C4-2B (cell line): Measurements from ENCODE around the gene CFAP251.

Source experiments
- ZFX ChIP-seq: fragments of 450-650 bp; IDR thresholded peaks from 2 replicates; pipeline ENCODE4 v1.6.1; 2017
- TF ChIP-seq, protein P1 (sequence below): fragments of 450-650 bp; conservative IDR thresholded peaks from 2 replicates; pipeline ENCODE4 v1.5.1; 2017; ENCODE audit warnings: mild to moderate bottlenecking

DNA sequence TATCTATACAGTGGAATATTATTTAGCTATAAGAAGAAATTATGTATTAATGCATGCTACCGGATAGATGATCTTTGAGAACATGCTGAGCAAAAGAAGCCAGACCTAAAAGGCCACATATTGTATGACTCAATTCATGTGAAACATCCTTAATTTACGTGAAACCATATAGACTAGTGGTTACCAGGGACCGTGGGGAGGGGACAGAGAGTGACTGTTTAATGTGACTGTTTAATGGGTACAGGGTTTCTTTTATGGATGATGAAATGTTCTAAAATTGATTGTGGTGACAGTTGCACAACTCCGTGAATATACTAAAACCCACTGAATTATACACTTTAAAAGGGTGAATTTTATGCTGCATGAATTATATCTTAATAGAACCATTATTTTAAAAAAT lies 94.7 kb downstream of the CFAP251 start:
- TF ChIP-seq, protein P1, sequence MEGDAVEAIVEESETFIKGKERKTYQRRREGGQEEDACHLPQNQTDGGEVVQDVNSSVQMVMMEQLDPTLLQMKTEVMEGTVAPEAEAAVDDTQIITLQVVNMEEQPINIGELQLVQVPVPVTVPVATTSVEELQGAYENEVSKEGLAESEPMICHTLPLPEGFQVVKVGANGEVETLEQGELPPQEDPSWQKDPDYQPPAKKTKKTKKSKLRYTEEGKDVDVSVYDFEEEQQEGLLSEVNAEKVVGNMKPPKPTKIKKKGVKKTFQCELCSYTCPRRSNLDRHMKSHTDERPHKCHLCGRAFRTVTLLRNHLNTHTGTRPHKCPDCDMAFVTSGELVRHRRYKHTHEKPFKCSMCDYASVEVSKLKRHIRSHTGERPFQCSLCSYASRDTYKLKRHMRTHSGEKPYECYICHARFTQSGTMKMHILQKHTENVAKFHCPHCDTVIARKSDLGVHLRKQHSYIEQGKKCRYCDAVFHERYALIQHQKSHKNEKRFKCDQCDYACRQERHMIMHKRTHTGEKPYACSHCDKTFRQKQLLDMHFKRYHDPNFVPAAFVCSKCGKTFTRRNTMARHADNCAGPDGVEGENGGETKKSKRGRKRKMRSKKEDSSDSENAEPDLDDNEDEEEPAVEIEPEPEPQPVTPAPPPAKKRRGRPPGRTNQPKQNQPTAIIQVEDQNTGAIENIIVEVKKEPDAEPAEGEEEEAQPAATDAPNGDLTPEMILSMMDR = no peak
- no peak for TF ChIP-seq ZFX
